Muscle of back (tissue), 13 donors: ENCODE results near the gene STX4. TPM values are rescaled to one million over a fixed set of nuclear protein-coding genes. Genes with fewer than 3 reads are reported as not detected.

Experiments used
- DNase-seq, 3 donors: peaks; one replicate each; pipeline versions ENCODE4 v3.0.0 to v3.0.0-alpha.2; 2013
- long read RNA-seq, 9 donors: transcript quantifications; one replicate each; lab custom pipeline, GENCODE V29; 2026
- polyA plus RNA-seq, 10 donors: library from polyadenylated mRNA; unstranded; fragments of 120-200 nt; gene quantifications; one replicate each; pipeline ENCODE4 v1.2.1, GENCODE V29; 2013; ENCODE audit not compliant: insufficient read length in 10 of 10

Gene STX4
- polyA plus RNA-seq: 10 to 100 TPM; 34.0 to 44.6 (median 38.1) TPM
- long read RNA-seq, donor 1, transcript STX4-201 (11 exons, 1,481 nt): major isoform, 8 of 10 reads
- long read RNA-seq, donor 1, partial matches to known transcripts: 0 of 10 reads
- long read RNA-seq, donor 1, other reads (novel, unspliced or antisense): 0 of 10 reads
- long read RNA-seq, donor 2, transcript STX4-201 (11 exons, 1,481 nt): major isoform, 5 of 13 reads
- long read RNA-seq, donor 2, partial matches to known transcripts: 0 of 13 reads
- long read RNA-seq, donor 2, other reads (novel, unspliced or antisense): 0 of 13 reads
- long read RNA-seq, donor 3: 0 reads
- long read RNA-seq, donor 4, partial matches to known transcripts: 0 of 5 reads
- long read RNA-seq, donor 4, other reads (novel, unspliced or antisense): 0 of 5 reads
- long read RNA-seq, donor 5, transcript STX4-201 (11 exons, 1,481 nt): major isoform, 11 of 23 reads
- long read RNA-seq, donor 5, partial matches to known transcripts: 6 of 23 reads
- long read RNA-seq, donor 5, other reads (novel, unspliced or antisense): 0 of 23 reads
- long read RNA-seq, donor 6, transcript STX4-201 (11 exons, 1,481 nt): major isoform, 11 of 27 reads
- long read RNA-seq, donor 6, partial matches to known transcripts: 15 of 27 reads
- long read RNA-seq, donor 6, other reads (novel, unspliced or antisense): 0 of 27 reads
- long read RNA-seq, donor 7, transcript STX4-201 (11 exons, 1,481 nt): major isoform, 6 of 15 reads
- long read RNA-seq, donor 7, partial matches to known transcripts: 6 of 15 reads
- long read RNA-seq, donor 7, other reads (novel, unspliced or antisense): 0 of 15 reads
- long read RNA-seq, donor 8, partial matches to known transcripts: 0 of 3 reads
- long read RNA-seq, donor 8, other reads (novel, unspliced or antisense): 0 of 3 reads
- long read RNA-seq, donor 9, partial matches to known transcripts: 0 of 1 reads
- long read RNA-seq, donor 9, other reads (novel, unspliced or antisense): 0 of 1 reads

DNA sequence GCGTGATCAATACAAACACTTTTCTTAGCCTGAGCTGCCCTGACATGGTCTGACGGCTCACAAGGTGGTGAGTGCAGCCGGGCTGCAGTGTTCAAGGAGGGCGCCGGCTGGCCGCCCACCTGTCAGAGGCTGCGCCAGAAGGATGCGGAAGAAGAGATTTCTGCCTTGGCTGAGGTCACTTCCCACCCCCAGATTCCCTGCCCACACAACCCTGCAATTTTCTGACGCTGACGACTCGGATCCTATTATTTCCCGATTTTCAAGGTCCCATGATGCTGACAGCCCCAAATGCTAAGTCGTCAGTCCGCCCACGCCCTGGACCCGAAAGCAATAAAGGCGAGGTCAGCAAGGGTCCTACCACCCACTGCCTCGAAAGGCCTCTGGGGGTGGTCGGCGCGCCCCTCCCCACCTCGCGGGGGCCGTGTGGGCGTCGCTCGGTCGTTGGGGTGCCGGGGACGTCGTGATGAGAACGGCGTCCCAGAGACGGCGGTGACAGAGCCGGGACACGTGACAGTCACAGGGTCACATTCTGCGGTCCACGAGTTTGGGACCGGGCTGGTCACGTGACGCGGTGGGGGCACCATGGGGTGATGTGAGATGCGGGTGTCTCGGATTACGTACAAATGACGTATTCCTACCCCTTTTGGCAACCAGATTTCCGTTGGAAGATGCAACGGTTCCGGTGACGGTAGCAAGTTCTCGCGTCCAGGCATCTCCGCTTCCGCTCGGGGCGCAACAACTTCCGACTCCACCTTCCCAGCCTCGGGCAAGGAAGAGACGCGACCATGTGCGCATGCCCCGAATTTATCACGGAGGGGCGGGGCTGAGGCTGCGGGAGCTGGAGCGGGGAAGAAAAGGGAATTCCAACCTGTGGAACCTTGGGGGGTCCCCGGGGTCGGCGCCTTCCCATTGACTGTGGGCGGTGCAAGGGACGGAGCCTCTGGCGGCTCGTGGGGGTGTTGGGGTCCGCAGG is at the start of gene STX4:
Gene STX4, plus strand, starts transcription at position 823 of the 973 bp plus-strand sequence. CDS start 248 bp downstream, outside the sequence.
- peak; percentile 97 to 99 (median 98) for DNase-seq

GRCh38 chr16:30983898-30984610 is 49.3 kb upstream of the STX4 start:
- DNase-seq: no peak

DNA sequence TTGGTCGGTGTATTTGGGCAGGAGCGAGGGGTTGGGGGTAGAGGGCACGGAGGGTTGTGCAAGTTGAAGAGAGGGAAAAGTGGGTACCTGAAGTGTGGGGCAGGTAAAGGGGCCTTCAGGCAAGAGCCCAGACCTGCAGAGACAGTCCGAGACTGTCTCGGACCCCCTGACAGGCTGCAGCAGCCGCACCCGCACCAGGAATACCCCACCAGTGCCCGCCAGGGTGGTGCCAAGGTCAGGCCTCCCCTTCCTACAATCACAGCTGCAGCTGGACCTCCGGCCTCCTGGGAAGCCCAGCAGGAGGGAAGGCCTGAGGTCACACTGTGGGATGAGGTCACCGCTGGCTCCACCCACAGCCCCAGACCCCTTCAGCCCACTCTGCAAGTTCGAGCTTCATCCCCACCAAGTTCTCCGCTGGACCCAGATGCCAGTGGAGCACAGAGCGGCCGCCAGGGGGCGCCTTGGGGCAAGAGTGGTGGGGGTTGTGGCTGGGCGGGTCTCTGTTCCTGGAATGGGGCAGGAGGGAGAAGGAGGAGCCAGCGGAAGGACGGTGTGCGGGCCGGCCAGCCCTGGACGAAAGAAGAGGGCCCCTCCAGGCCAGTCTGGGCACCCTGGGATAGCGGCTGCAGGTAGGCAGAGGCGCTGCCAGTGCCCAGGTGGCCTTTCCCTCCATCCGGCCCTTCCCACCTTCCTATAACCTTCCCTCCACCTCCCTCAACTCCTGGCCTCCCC is 48.5 kb upstream of the STX4 start, which contains the start of gene HSD3B7:
Gene HSD3B7, plus strand, starts transcription at position 539 of the 732 bp plus-strand sequence. CDS start 452 bp downstream, outside the sequence.
- DNase-seq: peak; percentile 76 to 93 (median 89)

- DNase-seq: no peak
Observed at GRCh38 chr16:30985401-30986128, 47.8 kb upstream of the STX4 start.

GRCh38 chr16:30986129-30986991 is 47.0 kb upstream of the STX4 start:
- no peak for DNase-seq

GRCh38 chr16:30987581-30988190 is 45.7 kb upstream of the STX4 start:
- DNase-seq: no peak

GRCh38 chr16:30989469-30990047 is 43.8 kb upstream of the STX4 start:
- no peak for DNase-seq

GRCh38 chr16:30990105-30990504 is 43.3 kb upstream of the STX4 start:
- no peak for DNase-seq

DNA sequence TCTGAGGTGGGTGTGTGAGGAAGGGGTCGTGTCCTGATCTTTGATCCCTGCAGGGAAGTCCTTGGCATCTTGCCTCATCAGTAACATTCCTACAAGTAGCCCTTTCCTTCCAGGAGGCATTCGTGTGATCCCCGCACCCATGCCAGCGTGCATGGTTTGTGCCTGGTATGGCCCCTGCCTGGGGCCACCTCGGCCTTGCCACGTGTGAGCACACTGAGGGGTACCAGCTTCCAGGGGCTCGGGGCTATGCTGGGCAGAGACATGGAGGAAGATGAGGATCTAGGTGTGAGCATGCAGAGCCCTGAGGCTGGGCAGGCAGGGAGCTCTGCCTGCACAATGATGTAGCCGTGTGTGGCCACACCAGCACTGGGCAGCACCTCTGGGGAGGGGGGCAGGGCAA is 42.3 kb upstream of the STX4 start:
- no peak for DNase-seq

DNA sequence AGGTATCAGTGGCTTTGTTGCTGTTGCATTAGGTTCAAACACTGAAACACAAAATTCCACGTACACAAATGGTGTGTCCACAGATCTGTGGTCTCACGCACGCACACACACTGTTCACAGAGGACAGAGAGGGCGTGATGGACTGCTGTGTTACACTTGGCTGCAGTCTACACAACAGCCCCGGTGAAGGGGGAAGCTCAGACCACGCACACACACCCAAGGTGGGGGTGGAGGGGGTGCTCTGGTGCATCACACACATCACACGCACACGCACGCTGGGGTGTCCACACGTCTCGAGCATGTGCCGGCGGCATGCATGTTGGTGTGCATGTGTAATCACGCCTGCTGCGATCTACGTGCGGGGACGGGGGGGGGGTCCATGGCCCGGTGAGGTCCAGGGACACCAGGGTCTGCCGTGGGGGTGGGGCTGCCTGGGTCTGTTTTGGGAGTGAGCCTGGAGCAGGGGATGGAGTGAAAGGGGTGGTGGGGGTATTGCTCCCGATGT is 41.0 kb upstream of the STX4 start:
- no peak for DNase-seq

DNA sequence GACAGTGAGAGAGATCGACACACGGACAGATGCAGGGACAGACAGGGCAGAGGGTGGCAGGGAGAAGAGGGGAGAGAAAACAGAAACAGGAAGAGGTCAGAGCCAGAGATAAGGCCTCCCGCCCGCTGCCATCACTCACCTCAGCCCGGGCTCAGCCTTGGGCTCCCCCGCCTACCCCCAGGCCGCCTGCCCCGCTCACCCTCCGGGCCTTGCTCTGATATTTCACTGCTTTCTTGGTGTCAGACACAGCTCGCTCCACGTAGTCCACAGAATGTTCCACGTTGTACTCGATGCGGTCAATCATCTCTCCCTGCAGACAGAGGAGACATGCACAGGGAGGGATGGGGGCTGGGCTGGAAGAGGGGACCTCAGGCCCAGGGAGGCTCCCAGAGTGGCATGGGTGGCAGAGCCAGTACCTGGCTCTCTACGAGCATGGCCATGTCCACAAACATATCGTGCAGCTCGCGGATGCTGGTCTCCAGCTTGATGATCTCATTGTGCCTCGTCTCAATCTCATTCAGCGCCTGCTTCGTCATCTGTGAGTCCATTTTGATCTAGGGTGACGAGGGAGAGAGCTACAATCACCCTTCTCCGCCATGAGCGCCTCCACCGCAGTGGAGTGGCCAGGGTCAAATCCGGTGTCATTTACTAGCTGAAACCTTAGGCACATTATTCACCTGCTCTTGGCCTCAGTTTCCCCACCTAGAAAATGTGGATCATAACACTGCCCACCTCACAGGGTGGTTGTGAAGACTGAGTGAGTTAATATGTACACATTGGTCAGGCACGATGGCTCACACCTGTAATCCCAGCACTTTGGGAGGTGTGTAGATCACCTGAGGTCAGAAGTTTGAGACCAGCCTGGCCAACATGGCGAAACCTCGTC is 40.2 kb upstream of the STX4 start:
- no peak for DNase-seq

GRCh38 chr16:30995927-30996323 is 37.4 kb upstream of the STX4 start:
- no peak for DNase-seq

- peak in 2 of 3 donors; percentile 67 to 71 for DNase-seq
Observed at GRCh38 chr16:30996324-30996984, 36.9 kb upstream of the STX4 start.

DNA sequence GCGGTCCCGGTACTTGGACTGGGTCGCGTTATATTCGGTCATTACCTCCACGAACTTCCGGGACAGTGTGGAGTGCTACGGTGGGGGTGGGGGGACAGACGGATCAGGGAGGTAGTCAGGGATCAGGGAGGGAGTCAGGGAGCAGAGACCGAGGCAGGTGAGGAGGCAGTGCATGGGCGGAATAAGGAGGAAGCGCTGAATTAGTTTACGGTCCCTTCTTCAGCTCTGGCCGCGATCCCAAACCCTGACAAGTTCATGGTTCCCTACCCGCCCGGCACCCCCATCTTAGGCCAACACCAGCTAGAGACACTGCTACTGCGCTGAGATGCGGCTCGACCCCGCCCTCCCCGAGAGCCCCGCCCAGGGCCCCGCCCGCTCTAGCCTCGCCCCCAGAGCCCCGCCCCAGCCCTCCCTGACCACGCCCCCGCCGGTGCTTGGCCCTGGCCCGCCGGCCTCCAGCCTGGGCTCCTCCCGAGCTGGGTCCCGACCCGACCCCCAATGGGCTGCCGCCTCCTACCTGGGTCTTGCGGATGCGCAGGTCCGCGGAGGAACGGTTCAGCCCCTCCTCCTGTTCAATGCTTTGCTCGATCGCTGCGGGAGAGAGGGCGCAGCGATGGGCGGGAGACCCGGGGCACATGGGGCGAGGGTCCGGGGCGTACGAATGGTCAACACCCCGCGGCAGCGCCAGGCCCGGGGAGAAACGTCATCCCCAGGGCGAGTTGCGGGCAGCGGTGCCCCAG is 36.2 kb upstream of the STX4 start:
- peak in 2 of 3 donors; percentile 57 to 68 for DNase-seq
